ENCODE measurements around the gene STARD7.

STARD7 gene

GRCh38 chr2:96207073-96207773 is 1.4 kb downstream of the STARD7 start:
- Histone ChIP-seq H3K27ac (ENCODE audit: poor library complexity, severe bottlenecking) (peak overlapping the region; percentile 77), H3K36me3 (ENCODE audit: low read depth) (peaks cover 16% of the 10 kb centered on the region), H3K4me3 (ENCODE audit: severe bottlenecking) (peak overlapping the region; percentile 87), H3K9me3 (ENCODE audit: severe bottlenecking) (no peaks in the 10 kb centered on the region), H3K4me1 (ENCODE audit: insufficient read depth, poor library complexity, severe bottlenecking) (peaks cover 30% of the 10 kb centered on the region), H3K27me3 (ENCODE audit: insufficient read depth, poor library complexity, severe bottlenecking) (no peaks in the 10 kb centered on the region)
- DNase-seq (ENCODE audit: low spot score) (no peak), ATAC-seq (ENCODE audit: low read depth) (no peak)
- TF ChIP-seq, protein P1, sequence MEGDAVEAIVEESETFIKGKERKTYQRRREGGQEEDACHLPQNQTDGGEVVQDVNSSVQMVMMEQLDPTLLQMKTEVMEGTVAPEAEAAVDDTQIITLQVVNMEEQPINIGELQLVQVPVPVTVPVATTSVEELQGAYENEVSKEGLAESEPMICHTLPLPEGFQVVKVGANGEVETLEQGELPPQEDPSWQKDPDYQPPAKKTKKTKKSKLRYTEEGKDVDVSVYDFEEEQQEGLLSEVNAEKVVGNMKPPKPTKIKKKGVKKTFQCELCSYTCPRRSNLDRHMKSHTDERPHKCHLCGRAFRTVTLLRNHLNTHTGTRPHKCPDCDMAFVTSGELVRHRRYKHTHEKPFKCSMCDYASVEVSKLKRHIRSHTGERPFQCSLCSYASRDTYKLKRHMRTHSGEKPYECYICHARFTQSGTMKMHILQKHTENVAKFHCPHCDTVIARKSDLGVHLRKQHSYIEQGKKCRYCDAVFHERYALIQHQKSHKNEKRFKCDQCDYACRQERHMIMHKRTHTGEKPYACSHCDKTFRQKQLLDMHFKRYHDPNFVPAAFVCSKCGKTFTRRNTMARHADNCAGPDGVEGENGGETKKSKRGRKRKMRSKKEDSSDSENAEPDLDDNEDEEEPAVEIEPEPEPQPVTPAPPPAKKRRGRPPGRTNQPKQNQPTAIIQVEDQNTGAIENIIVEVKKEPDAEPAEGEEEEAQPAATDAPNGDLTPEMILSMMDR (IDR thresholded peaks at IDR 0.05; ENCODE audit: poor library complexity, severe bottlenecking), result no peak

GRCh38 chr2:96205888-96206287 is 2.7 kb downstream of the STARD7 start:
- H3K9me3 ChIP-seq (ENCODE audit: severe bottlenecking), result no peaks in the 10 kb centered on the region
- H3K4me3 ChIP-seq (ENCODE audit: severe bottlenecking), result no peak overlapping the region
- H3K27ac ChIP-seq (ENCODE audit: poor library complexity, severe bottlenecking), result no peak overlapping the region
- DNase-seq (ENCODE audit: low spot score) (no peak), ATAC-seq (ENCODE audit: low read depth) (no peak)
- H3K4me1 ChIP-seq (ENCODE audit: insufficient read depth, poor library complexity, severe bottlenecking), result peaks cover 31% of the 10 kb centered on the region
- H3K36me3 ChIP-seq (ENCODE audit: low read depth), result peaks cover 16% of the 10 kb centered on the region
- TF ChIP-seq, protein P1 (IDR thresholded peaks at IDR 0.05; ENCODE audit: poor library complexity, severe bottlenecking), result no peak
- H3K27me3 ChIP-seq (ENCODE audit: insufficient read depth, poor library complexity, severe bottlenecking), result no peaks in the 10 kb centered on the region

GRCh38 chr2:96204836-96205624 is 3.6 kb downstream of the STARD7 start:
- Histone ChIP-seq H3K27ac (ENCODE audit: poor library complexity, severe bottlenecking) (no peak overlapping the region), H3K36me3 (ENCODE audit: low read depth) (peaks cover 16% of the 10 kb centered on the region), H3K4me3 (ENCODE audit: severe bottlenecking) (no peak overlapping the region), H3K4me1 (ENCODE audit: insufficient read depth, poor library complexity, severe bottlenecking) (peaks cover 31% of the 10 kb centered on the region), H3K9me3 (ENCODE audit: severe bottlenecking) (no peaks in the 10 kb centered on the region), H3K27me3 (ENCODE audit: insufficient read depth, poor library complexity, severe bottlenecking) (no peaks in the 10 kb centered on the region)
- DNase-seq (ENCODE audit: low spot score) (no peak), ATAC-seq (ENCODE audit: low read depth) (no peak)
- TF ChIP-seq, protein P1 (IDR thresholded peaks at IDR 0.05; ENCODE audit: poor library complexity, severe bottlenecking), result no peak

DNA sequence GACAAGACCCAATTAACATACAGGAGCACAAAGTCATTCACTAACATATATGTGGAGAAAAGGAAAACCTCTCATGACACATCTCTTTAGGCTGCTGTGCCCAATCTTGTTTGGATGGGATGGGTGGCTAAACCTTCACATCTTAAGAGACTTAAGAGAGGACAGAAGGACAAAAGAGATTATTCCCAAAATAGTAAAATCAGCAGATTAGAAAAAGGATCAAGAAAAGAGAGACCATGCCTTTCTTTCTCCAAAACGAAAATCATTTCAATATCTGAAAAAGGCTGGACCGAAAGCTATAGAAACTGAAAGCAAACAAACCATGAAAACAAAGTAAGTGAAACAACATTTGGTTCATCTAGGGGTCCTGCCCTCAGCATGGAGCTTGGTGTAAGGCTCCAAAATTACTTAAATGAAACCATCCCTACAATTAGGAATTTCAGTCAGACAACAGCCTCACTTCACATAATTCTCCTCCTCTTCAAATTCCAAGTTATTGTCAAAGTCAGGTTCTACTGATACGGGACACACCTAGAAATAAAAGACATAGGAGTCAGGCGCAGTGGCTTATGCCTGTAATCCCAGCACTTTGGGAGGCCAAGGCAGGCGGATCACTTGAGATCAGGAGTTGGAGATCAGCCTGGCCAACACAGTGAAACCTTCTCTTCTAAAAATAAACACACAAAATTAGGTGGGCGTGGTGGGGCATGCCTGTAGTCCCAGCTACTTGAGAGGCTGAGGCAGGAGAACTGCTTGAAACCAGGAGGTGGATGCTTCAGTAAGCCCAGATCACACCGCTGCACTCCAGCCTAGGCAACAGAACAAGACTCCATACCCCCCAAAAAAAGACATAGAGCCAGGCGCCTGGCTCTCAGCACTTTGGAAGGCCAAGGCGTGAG is 5.2 kb downstream of the STARD7 start:
- ATAC-seq (ENCODE audit: low read depth) (no peak), DNase-seq (ENCODE audit: low spot score) (no peak)
- H3K4me1 ChIP-seq (ENCODE audit: insufficient read depth, poor library complexity, severe bottlenecking), result peaks cover 31% of the 10 kb centered on the region
- no peaks in the 10 kb centered on the region for H3K9me3 ChIP-seq (ENCODE audit: severe bottlenecking)
- H3K36me3 ChIP-seq (ENCODE audit: low read depth), result peaks cover 16% of the 10 kb centered on the region
- no peak overlapping the region for H3K27ac ChIP-seq (ENCODE audit: poor library complexity, severe bottlenecking)
- TF ChIP-seq, protein P1 (IDR thresholded peaks at IDR 0.05; ENCODE audit: poor library complexity, severe bottlenecking), result no peak
- H3K4me3 ChIP-seq (ENCODE audit: severe bottlenecking), result no peak overlapping the region
- H3K27me3 ChIP-seq (ENCODE audit: insufficient read depth, poor library complexity, severe bottlenecking), result no peaks in the 10 kb centered on the region
